T1000 (cell line): ENCODE data around the gene MRPS21.
"Not testable (repeated sequence)": the region's sequence is repeated elsewhere in the genome, so short reads cannot be mapped to it uniquely, and the experiment has no call there.

Experiments used
- DNase-seq: peaks from one replicate; lab custom pipeline; 2025; ENCODE audit warnings: mixed read lengths; lab: John Stamatoyannopoulos, UW

The MRPS21 gene

GRCh38 chr1:150281758-150282557, 11.7 kb upstream of the MRPS21 start, which contains the start of gene CIART:
TSS of gene CIART (plus strand) at chr1:150282554. CDS start at chr1:150283268, 714 bp downstream.
- DNase-seq, result peak; percentile 96

GRCh38 chr1:150282558-150282958, 11.1 kb upstream of the MRPS21 start:
- no peak for DNase-seq

- no peak for DNase-seq
These were observed 10.4 kb upstream of the MRPS21 start for GRCh38 chr1:150283260-150283659.

GRCh38 chr1:150288382-150288781, 5.3 kb upstream of the MRPS21 start:
- DNase-seq, result no peak

- DNase-seq, result no peak
These were observed 4.8 kb upstream of the MRPS21 start for GRCh38 chr1:150288822-150289221.

- DNase-seq, result no peak
These were observed 1.8 kb downstream of the MRPS21 start for GRCh38 chr1:150295476-150295875.

- no peak for DNase-seq
These were observed 6.1 kb downstream of the MRPS21 start for GRCh38 chr1:150299716-150300115.

GRCh38 chr1:150302338-150302737, 8.7 kb downstream of the MRPS21 start:
- no peak for DNase-seq

- no peak for DNase-seq
These were observed 9.2 kb downstream of the MRPS21 start for GRCh38 chr1:150302902-150303301.

- not testable (repeated sequence) for DNase-seq
These were observed 14.9 kb downstream of the MRPS21 start for GRCh38 chr1:150308585-150308984.

GRCh38 chr1:150309758-150310508, 16.3 kb downstream of the MRPS21 start:
- no peak for DNase-seq

GRCh38 chr1:150311762-150312161, 18.1 kb downstream of the MRPS21 start:
- DNase-seq, result no peak

GRCh38 chr1:150314691-150315090, 21.0 kb downstream of the MRPS21 start:
- not testable (repeated sequence) for DNase-seq

GRCh38 chr1:150320667-150320978, 27.0 kb downstream of the MRPS21 start:
- DNase-seq, result no peak

GRCh38 chr1:150321826-150322166, 28.1 kb downstream of the MRPS21 start:
- DNase-seq, result no peak

- no peak for DNase-seq
These were observed 28.6 kb downstream of the MRPS21 start for GRCh38 chr1:150322310-150322709.

GRCh38 chr1:150332651-150333290, 39.1 kb downstream of the MRPS21 start:
- no peak for DNase-seq

GRCh38 chr1:150346316-150346715, 52.7 kb downstream of the MRPS21 start:
- DNase-seq, result no peak

- no peak for DNase-seq
These were observed 59.2 kb downstream of the MRPS21 start for GRCh38 chr1:150352866-150353265.
